Neural cell (in vitro differentiated cells): Measurements from ENCODE around the gene LCN2. TPM values are rescaled to one million over a fixed set of nuclear protein-coding genes. Genes with fewer than 3 reads are reported as not detected.
"Not testable (repeated sequence)": the region's sequence is repeated elsewhere in the genome, so short reads cannot be mapped to it uniquely, and the experiment has no call there.

Experiments used
- H2AFZ ChIP-seq: fragments of 200-600, 300-800 bp; sonication (generic), shearing (Covaris generic); 2 replicates; pipeline ENCODE4 v1.6.0; 2014; ENCODE audit warnings: low read depth, mild to moderate bottlenecking, antibody characterized with exemption, low read length, moderate library complexity
- H3F3A ChIP-seq: fragments of 200-600 bp; shearing (Covaris generic); 2 replicates; pipeline ENCODE4 v1.6.1; 2016; ENCODE audit warnings: mild to moderate bottlenecking, moderate library complexity, mixed read lengths, antibody characterized with exemption, low read length; ENCODE audit not compliant: insufficient read depth, poor library complexity, severe bottlenecking
- H3K27ac ChIP-seq: fragments of 200-600, 300-800 bp; sonication (generic), shearing (Covaris generic); 2 replicates; pipeline ENCODE4 v1.5.1; 2014; ENCODE audit warnings: mild to moderate bottlenecking, low read length, moderate library complexity
- H3K27me3 ChIP-seq: fragments of 300-800, 200-600 bp; sonication (generic), shearing (Covaris generic); 2 replicates; pipeline ENCODE4 v1.6.0; 2014; ENCODE audit warnings: mild to moderate bottlenecking, low read depth, low read length, moderate library complexity; ENCODE audit not compliant: insufficient read depth
- H3K36me3 ChIP-seq: fragments of 300-800, 200-600 bp; sonication (generic), shearing (Covaris generic); 2 replicates; pipeline ENCODE4 v1.5.1; 2014; ENCODE audit warnings: mild to moderate bottlenecking, antibody characterized with exemption, low read length, moderate library complexity; ENCODE audit not compliant: insufficient read depth
- H3K4me2 ChIP-seq: fragments of 300-800, 200-600 bp; sonication (generic), shearing (Covaris generic); 2 replicates; pipeline ENCODE4 v1.6.0; 2014; ENCODE audit warnings: mild to moderate bottlenecking, low read length
- H3K4me3 ChIP-seq: fragments of 300-800, 200-600 bp; sonication (generic), shearing (Covaris generic); 2 replicates; pipeline ENCODE4 v1.5.1; 2014; ENCODE audit warnings: mild to moderate bottlenecking, low read length, moderate library complexity
- H3K79me2 ChIP-seq: fragments of 200-600 bp; shearing (Covaris generic); replicated peaks from 2 replicates; pipeline ENCODE4 v1.6.0; 2014; ENCODE audit warnings: mild to moderate bottlenecking, low read length, moderate library complexity; ENCODE audit not compliant: insufficient read depth
- H3K9ac ChIP-seq: fragments of 300-800, 200-600 bp; sonication (generic), shearing (Covaris generic); 2 replicates; pipeline ENCODE4 v1.6.1; 2016; ENCODE audit warnings: mild to moderate bottlenecking, low read length, mixed read lengths
- H3K9me2 ChIP-seq: fragments of 200-600 bp; shearing (Covaris generic); 2 replicates; pipeline ENCODE4 v1.6.1; 2016; ENCODE audit warnings: mild to moderate bottlenecking, low read length, mixed read lengths; ENCODE audit not compliant: insufficient read depth
- H3K9me3 ChIP-seq: fragments of 200-600, 300-800 bp; sonication (generic), shearing (Covaris generic); 2 replicates; pipeline ENCODE4 v1.6.1; 2016; ENCODE audit warnings: mild to moderate bottlenecking, mixed run types, low read length, moderate library complexity, mixed read lengths
- H4K20me1 ChIP-seq: fragments of 200-600 bp; shearing (Covaris generic); 2 replicates; pipeline ENCODE4 v1.6.1; 2016; ENCODE audit warnings: mild to moderate bottlenecking, mixed run types; ENCODE audit not compliant: insufficient read depth
- CTCF ChIP-seq: fragments of 450-650 bp; IDR thresholded peaks from 2 replicates; pipeline ENCODE4 v1.5.1; 2014; ENCODE audit warnings: antibody characterized with exemption, mild to moderate bottlenecking, moderate library complexity; ENCODE audit not compliant: poor library complexity, severe bottlenecking
- EP300 ChIP-seq: fragments of 450-650 bp; conservative IDR thresholded peaks from 2 replicates; pipeline ENCODE4 v1.6.1; 2014; ENCODE audit warnings: antibody characterized with exemption, mild to moderate bottlenecking, moderate library complexity; ENCODE audit not compliant: poor library complexity, severe bottlenecking
- EZH2 ChIP-seq: fragments of 200-600, 300-800 bp; shearing (Covaris generic), sonication (generic); IDR thresholded peaks from 2 replicates; pipeline ENCODE4 v1.6.1; 2014; ENCODE audit warnings: antibody characterized with exemption, low read length, borderline replicate concordance, mild to moderate bottlenecking; ENCODE audit not compliant: insufficient read depth, poor library complexity, severe bottlenecking
- MXI1 ChIP-seq: fragments of 450-650 bp; conservative IDR thresholded peaks from 2 replicates; pipeline ENCODE4 v1.6.1; 2014; ENCODE audit warnings: antibody characterized with exemption, mild to moderate bottlenecking; ENCODE audit not compliant: poor library complexity, severe bottlenecking
- POLR2AphosphoS5 ChIP-seq: IDR thresholded peaks from 2 replicates; pipeline ENCODE4 v1.6.1; 2012
- RAD21 ChIP-seq: fragments of 450-650 bp; conservative IDR thresholded peaks from 2 replicates; pipeline ENCODE4 v1.6.1; 2014; ENCODE audit warnings: antibody characterized with exemption, mild to moderate bottlenecking, moderate library complexity
- REST ChIP-seq: IDR thresholded peaks from 2 replicates; pipeline ENCODE4 v1.6.1; 2012; ENCODE audit warnings: borderline replicate concordance
- SMC3 ChIP-seq: fragments of 450-650 bp; conservative IDR thresholded peaks from 2 replicates; pipeline ENCODE4 v1.6.1; 2014; ENCODE audit warnings: antibody characterized with exemption, mild to moderate bottlenecking, moderate library complexity; ENCODE audit not compliant: poor library complexity
- TAF1 ChIP-seq: IDR thresholded peaks from 2 replicates; pipeline ENCODE4 v1.6.1; 2012; ENCODE audit warnings: low read depth
- polyA plus RNA-seq: library from polyadenylated mRNA; depleted of rRNA; stranded (reverse); fragments of >200 nt; gene quantifications from 2 replicates; pipeline ENCODE4 v1.2.3, GENCODE V29; 2014

Gene LCN2
- polyA plus RNA-seq, 1 donor from 2014 or later: not detected

GRCh38 chr9:128180447-128180846, 31.2 kb downstream of the LCN2 start:
- Histone ChIP-seq H4K20me1 (no peaks in the 10 kb centered on the region), H3K9me2 (no peaks in the 10 kb centered on the region), H3K79me2 (no peaks in the 10 kb centered on the region), H3K9me3 (peaks cover 5% of the 10 kb centered on the region), H3K4me3 (no peak overlapping the region), H3K27ac (no peak overlapping the region), H3K9ac (no peak overlapping the region), H2AFZ (no peak overlapping the region), H3K36me3 (peaks cover 19% of the 10 kb centered on the region), H3K4me2 (no peak overlapping the region), H3K27me3 (no peaks in the 10 kb centered on the region), H3F3A (no peaks in the 10 kb centered on the region)
- no peak for TF ChIP-seq EP300
- no peak for TF ChIP-seq REST
- TF ChIP-seq EZH2: no peak
- TF ChIP-seq RAD21: no peak
- TF ChIP-seq TAF1: no peak
- no peak for TF ChIP-seq POLR2AphosphoS5
- TF ChIP-seq CTCF: no peak
- no peak for TF ChIP-seq MXI1
- no peak for TF ChIP-seq SMC3

GRCh38 chr9:128181480-128181879, 32.2 kb downstream of the LCN2 start:
- not testable (repeated sequence) for H3K9me2 ChIP-seq, H2AFZ ChIP-seq, H3F3A ChIP-seq, H3K27ac ChIP-seq, H3K79me2 ChIP-seq, H3K9me3 ChIP-seq, H3K27me3 ChIP-seq, H3K4me3 ChIP-seq, H3K4me2 ChIP-seq, H4K20me1 ChIP-seq, H3K9ac ChIP-seq
- TF ChIP-seq CTCF: peak; percentile 33
- peaks cover 19% of the 10 kb centered on the region for H3K36me3 ChIP-seq
